MG63 (cell line): ENCODE results near the gene VTCN1. TPM values are rescaled to one million over a fixed set of nuclear protein-coding genes. Genes with fewer than 3 reads are reported as not detected.
"Not testable (repeated sequence)": the region's sequence is repeated elsewhere in the genome, so short reads cannot be mapped to it uniquely, and the experiment has no call there.

Experiments
- DNase-seq: peaks from one replicate; pipeline ENCODE4 v3.0.0-alpha.2; 2020
- H3K27me3 ChIP-seq: fragments of 250-450 bp; sonication (Bioruptor Pico); 2 replicates; pipeline ENCODE4 v1.5.1; 2020; ENCODE audit warnings: mild to moderate bottlenecking, moderate library complexity
- H3K36me3 ChIP-seq: fragments of 250-450 bp; sonication (Bioruptor Pico); 2 replicates; pipeline ENCODE4 v1.5.1; 2020; ENCODE audit warnings: mild to moderate bottlenecking, moderate library complexity
- H3K4me3 ChIP-seq: fragments of 250-450 bp; sonication (Bioruptor Pico); 2 replicates; pipeline ENCODE4 v1.5.1; 2020; ENCODE audit warnings: mild to moderate bottlenecking, moderate library complexity
- H3K9me3 ChIP-seq: fragments of 250-450 bp; sonication (Bioruptor Pico); 2 replicates; pipeline ENCODE4 v1.5.1; 2020; ENCODE audit warnings: mild to moderate bottlenecking, moderate library complexity
- total RNA-seq: library from RNA; depleted of rRNA; stranded (reverse); fragments of >200 nt; shearing (Covaris generic); gene quantifications from 2 replicates; pipeline ENCODE4 v1.2.3, GENCODE V29; 2014; ENCODE audit warnings: low replicate concordance; rRNA removed

The VTCN1 gene, protein sequence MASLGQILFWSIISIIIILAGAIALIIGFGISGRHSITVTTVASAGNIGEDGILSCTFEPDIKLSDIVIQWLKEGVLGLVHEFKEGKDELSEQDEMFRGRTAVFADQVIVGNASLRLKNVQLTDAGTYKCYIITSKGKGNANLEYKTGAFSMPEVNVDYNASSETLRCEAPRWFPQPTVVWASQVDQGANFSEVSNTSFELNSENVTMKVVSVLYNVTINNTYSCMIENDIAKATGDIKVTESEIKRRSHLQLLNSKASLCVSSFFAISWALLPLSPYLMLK
- total RNA-seq: 0.82 TPM in 1 of 2 replicates, not detected in the other

DNA sequence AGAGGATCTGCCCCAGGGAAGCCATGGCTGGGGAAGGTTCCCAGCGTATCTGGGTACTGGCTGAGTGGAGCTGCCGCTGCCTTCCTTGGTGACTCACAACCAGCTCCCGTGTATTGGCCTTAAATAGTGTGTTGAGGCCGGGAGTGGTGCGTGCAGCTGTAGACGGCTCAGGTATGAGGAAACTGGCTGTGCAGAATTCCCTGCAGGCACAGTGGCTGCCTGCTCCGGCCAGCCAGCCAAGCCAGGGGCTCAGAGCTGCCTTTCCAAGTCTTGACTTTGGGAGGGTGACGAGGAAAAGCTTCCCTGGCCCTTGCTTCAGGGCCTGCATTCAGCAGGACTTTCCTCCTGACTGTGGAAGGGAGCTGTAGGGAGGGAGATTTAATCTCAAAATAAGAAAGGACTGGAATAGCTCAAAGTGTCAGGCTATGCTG lies at the start of gene VTCN1:
Gene VTCN1, minus strand, starts transcription at position 97 of the 431 bp plus-strand sequence. Its CDS starts 72 bp downstream, at position 25.
- Histone ChIP-seq H3K4me3 (no peak within 1 kb of the TSS), H3K36me3 (no peaks in the 10 kb centered on the region), H3K27me3 (no peaks in the 10 kb centered on the region; the same call in 1 of the 2 replicates), H3K9me3 (no peaks in the 10 kb centered on the region)
- no peak for DNase-seq

DNA sequence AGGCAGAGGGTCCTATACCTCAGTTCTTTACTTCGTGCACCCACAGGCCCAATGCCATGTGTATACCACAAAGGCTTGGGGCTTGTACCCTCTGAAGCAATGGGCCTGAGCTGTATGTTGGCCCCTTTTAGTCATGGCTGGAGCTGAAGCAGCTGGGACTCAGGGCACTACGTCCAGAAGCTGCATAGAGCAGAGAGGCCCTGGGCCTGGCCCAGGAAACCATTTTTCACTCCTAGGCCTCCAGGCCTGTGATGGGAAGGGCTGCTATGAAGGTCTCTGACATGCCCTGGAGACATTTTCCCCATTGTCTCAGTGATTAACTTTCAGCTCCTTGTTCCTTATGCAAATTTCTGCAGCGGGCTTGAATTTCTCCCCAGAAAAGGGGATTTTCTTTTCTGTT lies 48.1 kb upstream of the VTCN1 start:
- no peaks in the 10 kb centered on the region for H3K36me3 ChIP-seq
- H3K4me3 ChIP-seq: no peak overlapping the region
- H3K9me3 ChIP-seq: no peaks in the 10 kb centered on the region
- DNase-seq: no peak
- H3K27me3 ChIP-seq: no peaks in the 10 kb centered on the region

DNA sequence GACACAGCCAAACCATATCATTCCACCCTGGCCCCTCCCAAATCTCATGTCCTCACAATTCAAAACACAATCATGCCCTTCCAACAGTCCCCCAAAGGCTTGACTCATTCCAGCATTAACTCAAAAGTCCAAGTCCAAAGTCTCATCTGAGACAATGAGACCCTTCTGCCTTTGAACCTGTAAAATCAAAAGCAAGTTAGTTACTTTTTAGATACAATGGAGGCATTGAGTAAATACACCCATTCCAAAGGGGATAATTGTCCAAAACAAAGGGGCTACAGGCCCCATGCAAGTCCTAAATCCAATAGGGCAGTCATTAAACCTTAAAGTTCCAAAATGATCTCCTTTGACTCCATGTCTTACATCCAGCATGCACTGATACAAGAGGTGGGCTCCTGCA lies 47.3 kb upstream of the VTCN1 start:
- not testable (repeated sequence) for DNase-seq, H3K9me3 ChIP-seq, H3K36me3 ChIP-seq, H3K4me3 ChIP-seq, H3K27me3 ChIP-seq

DNA sequence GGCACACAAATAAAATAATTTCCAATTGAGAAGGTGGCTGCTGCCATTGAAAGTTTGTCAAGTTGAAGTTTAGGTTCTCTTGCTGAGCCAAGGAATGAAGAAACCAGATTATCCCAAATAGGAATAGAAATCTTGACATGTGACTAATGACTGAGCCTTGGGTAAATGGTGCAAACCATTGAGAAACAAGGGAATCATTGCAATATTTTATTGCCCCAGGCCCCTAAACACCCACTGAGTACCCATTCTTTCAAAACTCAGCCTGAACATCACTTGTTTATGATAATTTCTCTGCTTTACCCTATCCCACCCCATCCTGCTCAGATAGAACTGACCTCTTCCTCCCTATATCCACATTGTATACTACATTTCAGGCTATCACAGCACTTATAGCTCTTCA lies 46.6 kb upstream of the VTCN1 start:
- H3K27me3 ChIP-seq: no peaks in the 10 kb centered on the region
- DNase-seq: no peak
- no peak overlapping the region for H3K4me3 ChIP-seq
- no peaks in the 10 kb centered on the region for H3K9me3 ChIP-seq
- H3K36me3 ChIP-seq: no peaks in the 10 kb centered on the region

DNA sequence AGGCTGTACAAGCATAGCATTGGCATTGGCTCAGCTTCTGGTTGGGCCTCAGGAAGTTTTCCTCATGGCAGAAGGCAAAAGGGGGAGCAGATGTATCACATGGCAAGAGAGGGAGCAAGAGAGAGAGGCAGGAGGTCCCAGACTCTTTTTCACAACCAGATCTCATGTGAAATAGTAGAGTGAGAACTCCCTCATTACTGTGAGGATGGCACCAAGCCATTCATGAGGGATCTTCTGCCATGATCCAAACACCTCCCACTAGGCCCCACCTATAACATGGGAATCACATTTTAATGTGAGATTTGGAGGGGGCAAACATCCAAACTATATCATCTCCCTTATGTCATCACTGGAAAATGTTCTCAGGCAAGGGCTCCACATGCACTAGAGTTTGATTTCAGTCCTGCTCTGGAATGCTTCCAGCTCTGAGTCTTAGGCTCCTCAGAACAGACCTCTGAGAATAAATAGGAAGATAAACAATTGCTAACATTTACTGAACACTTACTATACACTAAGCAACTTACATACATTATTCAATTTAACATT lies 39.4 kb upstream of the VTCN1 start:
- H3K27me3 ChIP-seq: peaks cover 5% of the 10 kb centered on the region; the same call in 1 of the 2 replicates
- H3K4me3 ChIP-seq: no peak overlapping the region
- DNase-seq: peak; percentile 23
- H3K9me3 ChIP-seq: no peaks in the 10 kb centered on the region; the same call in 1 of the 2 replicates
- H3K36me3 ChIP-seq: no peaks in the 10 kb centered on the region

DNA sequence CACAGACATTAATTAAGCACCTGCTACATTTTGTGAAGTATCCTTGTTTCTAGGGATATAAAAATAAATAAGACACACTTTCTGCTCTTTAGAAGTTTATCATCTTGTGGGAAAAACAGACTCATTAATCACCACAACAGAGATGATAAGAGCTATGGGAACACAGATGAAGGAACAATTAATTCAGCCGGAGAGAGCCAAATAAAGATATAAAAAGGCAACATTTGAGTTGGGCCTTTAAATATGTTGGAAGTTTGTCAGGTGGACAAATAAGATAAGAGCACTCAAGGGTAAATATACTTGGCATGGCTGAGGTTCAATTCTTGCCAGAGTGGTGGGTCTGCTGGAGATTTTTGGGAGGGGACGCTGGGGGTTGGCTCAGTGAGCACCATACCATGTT lies 34.2 kb upstream of the VTCN1 start:
- no peak overlapping the region for H3K4me3 ChIP-seq
- H3K9me3 ChIP-seq: no peaks in the 10 kb centered on the region; the same call in 1 of the 2 replicates
- DNase-seq: no peak
- H3K36me3 ChIP-seq: no peaks in the 10 kb centered on the region
- H3K27me3 ChIP-seq: peaks cover 19% of the 10 kb centered on the region

DNA sequence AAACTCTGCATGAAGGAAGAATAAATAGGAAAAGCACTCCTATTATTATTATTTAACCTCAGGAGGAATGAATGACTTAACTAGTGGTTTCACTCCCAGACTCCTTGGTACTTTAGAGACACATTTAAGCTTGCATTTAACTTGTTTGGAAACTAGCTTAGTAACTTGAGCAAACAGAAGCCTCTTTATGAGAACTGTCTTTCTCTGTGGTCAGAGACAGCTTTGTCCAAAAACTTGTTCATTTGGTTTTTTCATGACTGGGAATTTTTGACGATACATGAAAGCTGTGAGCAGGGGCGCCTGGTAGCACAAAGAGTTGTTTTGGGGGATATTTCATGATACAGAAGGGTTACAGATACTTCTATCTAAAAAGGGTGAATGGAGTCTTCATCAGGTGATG lies 33.6 kb upstream of the VTCN1 start:
- peaks cover 19% of the 10 kb centered on the region for H3K27me3 ChIP-seq
- DNase-seq: no peak
- H3K4me3 ChIP-seq: no peak overlapping the region
- H3K9me3 ChIP-seq: no peaks in the 10 kb centered on the region
- H3K36me3 ChIP-seq: no peaks in the 10 kb centered on the region

DNA sequence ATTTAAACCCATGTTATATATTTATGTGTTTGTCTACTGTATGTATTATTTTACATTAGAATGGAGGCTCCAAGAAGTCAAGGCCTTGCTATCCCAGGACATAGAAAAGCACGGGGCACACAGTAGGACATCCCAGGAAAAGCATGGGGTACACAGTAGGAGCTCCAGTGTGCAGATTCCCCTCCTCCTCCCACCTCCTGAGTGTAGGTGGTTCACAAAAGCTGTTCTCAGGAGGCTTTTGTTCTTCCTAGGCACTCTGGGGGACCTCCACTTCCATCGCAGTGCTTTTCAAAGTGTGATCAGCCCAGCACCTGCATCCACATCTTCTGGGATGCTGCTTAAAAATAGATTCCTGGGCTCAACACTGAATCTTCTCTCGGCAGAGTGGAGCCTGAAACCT lies 30.8 kb upstream of the VTCN1 start:
- peaks cover 19% of the 10 kb centered on the region for H3K27me3 ChIP-seq
- no peaks in the 10 kb centered on the region for H3K36me3 ChIP-seq

DNA sequence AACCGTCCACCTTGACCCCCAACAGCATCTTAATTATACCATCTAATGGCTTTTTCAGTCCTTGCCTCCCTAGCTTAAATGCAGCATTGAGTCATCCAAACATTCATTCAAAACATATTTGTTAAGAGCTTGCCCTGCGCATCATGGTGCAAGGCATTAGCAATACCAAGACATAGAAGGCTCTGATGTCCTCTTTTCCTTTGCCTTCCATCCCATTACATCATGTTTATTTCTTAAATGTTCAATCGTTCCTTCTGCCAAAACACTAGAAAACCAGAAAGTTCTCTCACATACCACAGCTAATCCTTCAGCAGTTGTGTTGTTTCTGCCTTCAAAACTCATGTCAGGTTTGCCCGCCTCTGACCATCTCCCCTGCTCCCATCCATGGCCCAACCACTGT lies 29.8 kb upstream of the VTCN1 start:
- H3K4me3 ChIP-seq: no peak overlapping the region
- H3K36me3 ChIP-seq: no peaks in the 10 kb centered on the region
- DNase-seq: no peak
- H3K27me3 ChIP-seq: peaks cover 15% of the 10 kb centered on the region
- no peaks in the 10 kb centered on the region for H3K9me3 ChIP-seq

More for the DNA sequence above, 30.8 kb upstream of the VTCN1 start:
- H3K9me3 ChIP-seq: no peaks in the 10 kb centered on the region
- DNase-seq: no peak
- H3K4me3 ChIP-seq: no peak overlapping the region

DNA sequence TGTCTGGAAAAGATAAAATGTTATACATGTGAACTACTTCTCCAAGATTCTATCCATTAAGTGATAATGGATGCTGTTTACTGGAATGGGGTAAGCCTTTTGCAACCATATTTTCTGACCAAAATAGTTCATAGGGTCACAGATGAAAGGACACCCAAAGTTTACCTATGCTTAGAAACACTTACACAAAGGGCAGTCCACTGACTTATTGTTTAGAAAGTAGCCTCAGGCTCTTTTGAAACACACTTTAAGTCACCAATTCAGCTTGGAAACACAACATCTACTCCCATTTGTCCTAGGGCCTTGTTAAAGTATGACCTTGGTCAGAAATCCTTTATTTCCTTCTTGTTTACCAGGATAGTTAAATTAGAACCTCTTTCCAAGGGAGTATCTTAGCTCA lies 28.7 kb upstream of the VTCN1 start:
- H3K9me3 ChIP-seq: no peaks in the 10 kb centered on the region
- no peak for DNase-seq
- H3K36me3 ChIP-seq: no peaks in the 10 kb centered on the region
- H3K27me3 ChIP-seq: peaks cover 13% of the 10 kb centered on the region
- H3K4me3 ChIP-seq: no peak overlapping the region

DNA sequence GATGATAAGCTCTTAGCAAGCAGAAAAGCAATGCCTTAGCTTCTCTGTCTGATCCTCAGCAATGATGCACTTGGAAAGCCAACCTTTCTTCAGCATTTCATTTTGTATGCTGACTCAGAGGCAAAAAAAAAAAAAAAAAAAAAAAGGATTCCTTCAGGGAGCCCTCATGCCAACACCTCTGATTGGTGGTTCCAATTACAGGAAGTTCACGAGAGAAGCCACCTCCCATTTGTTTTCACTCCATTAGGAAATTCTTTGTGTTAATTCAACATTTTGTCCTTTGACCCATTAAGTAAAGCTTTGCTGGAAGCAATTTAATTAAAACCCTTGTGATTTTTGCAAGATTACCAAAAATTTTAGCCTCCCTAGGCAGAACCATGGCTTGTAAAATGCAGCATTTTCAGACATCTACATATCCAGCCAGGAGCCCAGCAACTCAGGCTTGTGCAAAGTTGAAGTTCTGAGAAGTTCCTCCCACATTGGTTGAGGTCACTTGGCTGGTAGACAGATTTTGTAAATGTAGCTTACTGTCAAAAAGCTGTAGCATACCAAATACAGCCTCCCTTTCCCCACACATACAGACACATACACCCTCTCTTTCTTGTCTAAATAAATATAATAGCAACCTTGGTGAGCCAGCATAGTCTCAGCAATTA lies 27.1 kb upstream of the VTCN1 start:
- 0 out of 2 replicates have a peak, but pooled peaks cover 2% of the 10 kb centered on the region for H3K27me3 ChIP-seq
- DNase-seq: peak; percentile 45
- H3K36me3 ChIP-seq: no peaks in the 10 kb centered on the region
- no peak overlapping the region for H3K4me3 ChIP-seq
- no peaks in the 10 kb centered on the region for H3K9me3 ChIP-seq

DNA sequence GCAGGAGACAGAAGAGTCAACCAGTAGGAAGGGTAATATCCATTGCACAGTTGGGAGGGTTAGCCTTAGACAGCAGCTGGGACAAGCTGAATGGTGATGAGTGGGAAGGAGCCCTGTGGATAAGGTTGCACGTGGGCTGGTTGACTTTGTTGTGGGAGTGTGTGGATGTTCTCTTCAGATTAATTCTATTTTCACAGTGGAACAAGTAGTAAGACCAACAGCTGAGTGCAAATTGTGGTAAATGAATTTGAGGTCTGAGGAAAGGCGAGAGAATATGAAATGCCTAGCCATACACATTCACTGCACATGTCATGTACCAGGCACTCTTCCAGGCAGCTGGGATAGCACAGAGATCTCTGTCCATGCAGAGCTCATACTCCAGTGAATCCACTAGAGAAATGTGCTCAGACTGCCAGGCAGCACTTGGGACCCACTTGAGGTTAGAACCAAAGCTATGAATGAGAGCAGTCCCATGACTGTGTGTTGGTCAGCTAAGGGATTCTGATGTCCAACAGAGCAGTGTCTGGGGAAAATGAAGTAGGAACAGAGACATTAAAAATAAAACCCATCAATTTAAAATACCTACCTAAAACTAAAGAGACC lies 25.2 kb upstream of the VTCN1 start:
- H3K4me3 ChIP-seq: no peak overlapping the region
- H3K27me3 ChIP-seq: no peaks in the 10 kb centered on the region
- no peaks in the 10 kb centered on the region; the same call in 1 of the 2 replicates for H3K9me3 ChIP-seq
- DNase-seq: no peak
- H3K36me3 ChIP-seq: no peaks in the 10 kb centered on the region

DNA sequence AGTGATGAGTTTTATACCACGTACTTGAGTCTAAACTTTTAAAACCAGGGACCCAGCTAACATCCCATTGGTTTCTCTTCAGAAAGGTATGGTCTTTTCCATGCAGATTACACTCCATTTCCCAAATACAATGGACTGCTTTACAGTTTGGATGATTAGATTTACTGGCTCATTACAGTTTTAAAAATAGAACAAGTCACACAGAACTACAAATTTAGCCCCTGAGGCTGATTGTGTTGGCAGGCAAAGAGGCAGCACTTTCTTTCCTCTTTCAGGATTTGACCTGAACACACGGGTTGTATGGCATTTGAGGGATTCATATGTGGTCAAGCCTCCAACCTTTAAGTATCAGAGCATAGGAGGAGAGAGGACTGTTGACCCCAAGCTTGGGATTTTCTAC lies 21.8 kb upstream of the VTCN1 start:
- Histone ChIP-seq H3K4me3 (no peak overlapping the region), H3K36me3 (no peaks in the 10 kb centered on the region), H3K9me3 (no peaks in the 10 kb centered on the region; the same call in 1 of the 2 replicates), H3K27me3 (no peaks in the 10 kb centered on the region)
- no peak for DNase-seq

DNA sequence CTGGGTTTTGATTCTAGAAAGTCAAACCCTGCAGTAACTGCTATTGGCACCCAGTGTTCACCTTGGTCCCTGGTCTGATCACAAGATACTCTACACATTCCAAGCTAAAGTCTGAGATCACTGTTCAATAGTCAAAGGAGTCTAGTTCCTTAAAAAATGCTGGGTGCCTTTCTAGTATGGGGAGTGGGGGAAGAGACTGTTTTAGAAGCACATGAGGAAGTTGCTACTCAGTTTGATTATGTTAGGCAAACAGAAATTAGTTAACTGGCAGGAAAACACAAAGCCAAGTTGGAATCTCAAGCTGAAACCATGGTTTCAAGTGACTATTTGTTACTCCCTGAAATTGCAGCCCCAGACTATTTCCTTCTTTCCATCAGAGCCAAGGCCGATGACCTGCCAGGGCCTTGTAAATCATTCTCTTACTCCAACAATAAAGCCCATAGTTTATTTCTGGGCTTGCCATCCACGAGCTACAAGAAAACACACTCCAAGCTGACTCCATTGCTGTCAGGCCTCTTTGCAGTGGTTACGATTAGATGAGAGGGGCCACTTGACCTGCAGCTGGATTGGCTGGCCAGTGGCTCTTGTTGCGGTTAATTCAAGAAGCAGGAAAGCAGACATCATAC lies 21.1 kb upstream of the VTCN1 start:
- H3K27me3 ChIP-seq: no peaks in the 10 kb centered on the region
- H3K36me3 ChIP-seq: no peaks in the 10 kb centered on the region
- no peaks in the 10 kb centered on the region; the same call in 1 of the 2 replicates for H3K9me3 ChIP-seq
- H3K4me3 ChIP-seq: no peak overlapping the region
- DNase-seq: peak; percentile 12

DNA sequence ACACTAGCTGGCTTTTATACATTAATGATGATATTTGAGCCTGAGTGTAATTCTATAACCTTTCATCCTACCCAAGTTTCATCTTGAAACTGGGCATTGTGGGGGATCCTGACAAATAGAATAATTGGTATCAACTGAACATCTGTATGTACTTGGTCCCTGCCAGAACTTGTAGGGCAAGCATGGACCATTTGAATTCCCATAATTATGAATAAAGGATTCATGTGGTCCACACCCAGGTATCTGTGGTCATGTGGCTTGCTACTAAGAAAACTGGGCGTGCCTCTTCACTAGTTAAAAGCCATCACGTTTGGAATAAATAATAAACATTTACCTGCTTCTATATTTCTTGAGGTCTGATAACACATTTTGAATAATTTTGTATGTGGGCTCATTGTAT lies 20.6 kb upstream of the VTCN1 start:
- no peaks in the 10 kb centered on the region for H3K36me3 ChIP-seq
- no peak for DNase-seq
- H3K9me3 ChIP-seq: no peaks in the 10 kb centered on the region; the same call in 1 of the 2 replicates
- no peak overlapping the region for H3K4me3 ChIP-seq
- H3K27me3 ChIP-seq: no peaks in the 10 kb centered on the region

DNA sequence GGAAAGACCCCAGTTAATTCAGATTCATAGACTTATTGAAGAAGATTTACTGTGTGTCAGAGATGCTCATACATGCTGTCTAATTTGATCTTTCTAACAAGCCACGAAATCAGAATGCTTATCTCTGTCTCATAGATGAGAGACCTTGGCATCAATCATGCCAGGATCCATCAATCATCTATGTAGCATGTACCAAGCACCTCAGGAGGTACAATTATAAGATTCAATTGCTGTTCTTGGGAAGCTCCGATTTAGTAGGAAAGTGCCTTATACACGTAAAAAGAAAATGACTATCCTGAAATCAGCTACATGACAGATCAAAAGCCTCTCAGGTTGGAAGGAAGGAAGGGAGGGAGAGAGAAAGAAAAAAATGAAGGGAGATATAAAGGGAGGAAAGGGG lies 18.5 kb upstream of the VTCN1 start:
- no peak for DNase-seq
- Histone ChIP-seq H3K9me3 (no peaks in the 10 kb centered on the region; the same call in 1 of the 2 replicates), H3K27me3 (no peaks in the 10 kb centered on the region), H3K36me3 (no peaks in the 10 kb centered on the region), H3K4me3 (no peak overlapping the region)

DNA sequence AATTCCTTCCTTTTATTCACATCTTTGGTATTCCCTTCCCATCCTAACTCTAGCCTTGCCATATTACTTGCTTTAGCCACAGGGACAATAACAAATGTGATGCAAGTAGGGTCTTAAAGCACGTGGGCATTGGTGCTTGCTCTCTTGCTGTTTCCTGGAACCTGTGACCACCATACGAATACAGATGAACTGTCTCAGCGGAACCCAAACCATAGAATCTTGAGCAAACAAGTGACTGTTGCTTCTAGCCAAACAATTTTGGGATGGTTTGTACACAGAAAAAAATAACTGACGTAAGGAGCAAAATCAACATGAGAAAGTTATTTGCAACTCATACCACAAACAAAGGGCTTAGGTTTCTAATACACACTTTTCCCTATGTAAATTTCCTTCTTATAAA lies 15.2 kb upstream of the VTCN1 start:
- H3K36me3 ChIP-seq: no peaks in the 10 kb centered on the region
- H3K27me3 ChIP-seq: no peaks in the 10 kb centered on the region
- H3K4me3 ChIP-seq: no peak overlapping the region
- H3K9me3 ChIP-seq: peaks cover 6% of the 10 kb centered on the region; the same call in 1 of the 2 replicates
- DNase-seq: no peak
